Caco-2 (cell line): Measurements from ENCODE around the gene ADK. TPM values are rescaled to one million over a fixed set of nuclear protein-coding genes. Genes with fewer than 3 reads are reported as not detected.

Experiments
- BruUV-seq: library from RNA; stranded (reverse); fragments of 400-500 nt; replicated peaks from 2 replicates; lab custom pipeline; 2021; lab: Mats Ljungman, UMichigan
- CTCF ChIA-PET: fragments of 300-600 bp; sonication (Branson Sonifier 250); formaldehyde crosslinking; loops from one replicate; lab custom pipeline; 2022; ENCODE audit warnings: antibody characterized with exemption; lab: Charles Lee
- POLR2A ChIA-PET: fragments of 300-600 bp; sonication (Branson Sonifier 250); formaldehyde crosslinking; loops from one replicate; lab custom pipeline; 2022; ENCODE audit warnings: antibody characterized with exemption; lab: Charles Lee
- DNase-seq, 2 experiments: peaks; one replicate each; pipeline versions ENCODE4 v3.0.0 to v3.0.0-alpha.2; 2020 to 2022
- H3K27me3 ChIP-seq: replicated peaks from 2 replicates; pipeline ENCODE4 v1.6.0; 2011; ENCODE audit warnings: low read length; ENCODE audit not compliant: control insufficient read depth, insufficient read depth
- H3K36me3 ChIP-seq: 2 replicates; pipeline ENCODE4 v1.5.1; 2011; ENCODE audit warnings: low read length; ENCODE audit not compliant: control insufficient read depth, insufficient read depth
- H3K4me1 ChIP-seq: fragments of 250-450 bp; sonication (Bioruptor Pico); 2 replicates; pipeline ENCODE4 v1.5.1; 2020; ENCODE audit warnings: mild to moderate bottlenecking
- H3K4me3 ChIP-seq: 2 replicates; pipeline ENCODE4 v1.5.1; 2011; ENCODE audit warnings: low read depth, mild to moderate bottlenecking, control low read depth, low read length
- H3K9me3 ChIP-seq: fragments of 250-450 bp; sonication (Bioruptor Pico); 2 replicates; pipeline ENCODE4 v1.5.1; 2020; ENCODE audit warnings: mild to moderate bottlenecking, moderate library complexity
- H3K27ac Mint-ChIP-seq: one replicate; pipeline ENCODE4 v1.8.0; 2022; ENCODE audit warnings: mixed read lengths; ENCODE audit not compliant: unreplicated experiment
- H3K27me3 Mint-ChIP-seq: one replicate; pipeline ENCODE4 v1.8.0; 2022; ENCODE audit warnings: mixed read lengths; ENCODE audit not compliant: insufficient read depth, unreplicated experiment
- H3K36me3 Mint-ChIP-seq: one replicate; pipeline ENCODE4 v1.8.0; 2022; ENCODE audit warnings: mild to moderate bottlenecking, mixed read lengths; ENCODE audit not compliant: insufficient read depth, unreplicated experiment
- H3K4me1 Mint-ChIP-seq: one replicate; pipeline ENCODE4 v1.8.0; 2022; ENCODE audit warnings: low read depth, mixed read lengths; ENCODE audit not compliant: unreplicated experiment
- H3K4me3 Mint-ChIP-seq: one replicate; pipeline ENCODE4 v1.8.0; 2022; ENCODE audit warnings: mild to moderate bottlenecking, moderate library complexity, mixed read lengths; ENCODE audit not compliant: unreplicated experiment
- H3K9me3 Mint-ChIP-seq: one replicate; pipeline ENCODE4 v1.8.0; 2022; ENCODE audit warnings: mixed read lengths; ENCODE audit not compliant: unreplicated experiment
- CTCF ChIP-seq, 2 experiments: fragments of 200-600 bp in 1 of 2; IDR thresholded peaks; 1 replicate in 1 of 2; 2 replicates in 1 of 2; pipeline versions ENCODE4 v1.5.1 to v1.8.0; 2011 to 2022; ENCODE audit warnings: antibody characterized with exemption in 1 of 2, control low read depth in 1 of 2, inconsistent platforms in 1 of 2, low read depth in 1 of 2, low read length in 1 of 2, mild to moderate bottlenecking in 1 of 2, moderate library complexity in 1 of 2; ENCODE audit not compliant: insufficient read depth in 1 of 2, severe bottlenecking in 1 of 2, unreplicated experiment in 1 of 2
- intact Hi-C: fragments of 100-400 bp; cut with micrococcal nuclease; formaldehyde crosslinking; loops from one replicate; pipeline ENCODE4 v1.10.0; 2022; ENCODE audit not compliant: unreplicated experiment
- total RNA-seq: library from RNA; stranded (reverse); gene quantifications from 2 replicates; pipeline ENCODE4 v1.2.3, GENCODE V29; 2022

ADK gene
- total RNA-seq, 1 experiment from 2014 or later: 105 TPM

- Histone ChIP-seq H3K9me3 (no peaks in the 10 kb centered on the region), H3K4me3 (no peak overlapping the region), H3K4me1 (peaks cover 6% of the 10 kb centered on the region; the same call in 1 of the 2 replicates), H3K27me3 (no peaks in the 10 kb centered on the region), H3K36me3 (no peaks in the 10 kb centered on the region)
- TF ChIP-seq CTCF (IDR thresholded peaks at IDR 0.05; ENCODE audit: insufficient read depth in 1 of 2, low read depth in 1 of 2, low read length in 1 of 2, severe bottlenecking in 1 of 2, unreplicated experiment in 1 of 2): no peak
- no peak overlapping the region for H3K27ac Mint-ChIP-seq
- intact Hi-C loops: no loop called here
- no peak for DNase-seq
- no peaks in the 10 kb centered on the region for H3K9me3 Mint-ChIP-seq
- BruUV-seq: no TSS peak
- H3K4me3 Mint-ChIP-seq: no peak overlapping the region
- H3K27me3 Mint-ChIP-seq: no peaks in the 10 kb centered on the region
- CTCF ChIA-PET: no interaction called here
- H3K4me1 Mint-ChIP-seq: no peaks in the 10 kb centered on the region
- peaks cover 9% of the 10 kb centered on the region for H3K36me3 Mint-ChIP-seq
- POLR2A ChIA-PET: no interaction called here
These were observed 397.7 kb downstream of the ADK start for GRCh38 chr10:74548676-74549075.

- H3K27me3 ChIP-seq: no peaks in the 10 kb centered on the region
- intact Hi-C loops: no loop called here
- H3K36me3 ChIP-seq: no peaks in the 10 kb centered on the region
- H3K4me1 ChIP-seq: no peaks in the 10 kb centered on the region
- Mint-ChIP-seq H3K9me3 (no peaks in the 10 kb centered on the region), H3K27ac (no peak overlapping the region), H3K4me3 (no peak overlapping the region), H3K36me3 (no peaks in the 10 kb centered on the region), H3K27me3 (no peaks in the 10 kb centered on the region), H3K4me1 (no peaks in the 10 kb centered on the region)
- no peak for DNase-seq
- ChIA-PET CTCF (interaction anchor here (0.6 kb wide), 1 partner anchor 270 kb away, joined by 6 read pairs; no protein-coding TSS in a partner anchor), POLR2A (no interaction called here)
- BruUV-seq: no TSS peak
- no peaks in the 10 kb centered on the region for H3K9me3 ChIP-seq
- H3K4me3 ChIP-seq: no peak overlapping the region
- TF ChIP-seq CTCF (IDR thresholded peaks at IDR 0.05; ENCODE audit: insufficient read depth in 1 of 2, low read depth in 1 of 2, low read length in 1 of 2, severe bottlenecking in 1 of 2, unreplicated experiment in 1 of 2): no peak
These were observed 405.2 kb downstream of the ADK start for GRCh38 chr10:74556072-74556705.

GRCh38 chr10:74557098-74557497 lies 406.1 kb downstream of the ADK start:
- Mint-ChIP-seq H3K4me3 (no peak overlapping the region), H3K27ac (no peak overlapping the region), H3K9me3 (no peaks in the 10 kb centered on the region), H3K27me3 (no peaks in the 10 kb centered on the region), H3K36me3 (no peaks in the 10 kb centered on the region), H3K4me1 (no peaks in the 10 kb centered on the region)
- ChIA-PET CTCF (no interaction called here), POLR2A (no interaction called here)
- no peaks in the 10 kb centered on the region for H3K27me3 ChIP-seq
- TF ChIP-seq CTCF (IDR thresholded peaks at IDR 0.05; ENCODE audit: insufficient read depth in 1 of 2, low read depth in 1 of 2, low read length in 1 of 2, severe bottlenecking in 1 of 2, unreplicated experiment in 1 of 2): no peak
- no peaks in the 10 kb centered on the region for H3K4me1 ChIP-seq
- H3K9me3 ChIP-seq: no peaks in the 10 kb centered on the region
- intact Hi-C loops: no loop called here
- DNase-seq: no peak
- no peak overlapping the region for H3K4me3 ChIP-seq
- no TSS peak for BruUV-seq
- no peaks in the 10 kb centered on the region for H3K36me3 ChIP-seq
